ENCODE measurements around the gene KIAA0753. TPM values are rescaled to one million over a fixed set of nuclear protein-coding genes. Genes with fewer than 3 reads are reported as not detected.

Gene KIAA0753
- total and polyA plus RNA-seq, 2 donors from 2014 or later = 4.2 to 21.8 TPM

DNA sequence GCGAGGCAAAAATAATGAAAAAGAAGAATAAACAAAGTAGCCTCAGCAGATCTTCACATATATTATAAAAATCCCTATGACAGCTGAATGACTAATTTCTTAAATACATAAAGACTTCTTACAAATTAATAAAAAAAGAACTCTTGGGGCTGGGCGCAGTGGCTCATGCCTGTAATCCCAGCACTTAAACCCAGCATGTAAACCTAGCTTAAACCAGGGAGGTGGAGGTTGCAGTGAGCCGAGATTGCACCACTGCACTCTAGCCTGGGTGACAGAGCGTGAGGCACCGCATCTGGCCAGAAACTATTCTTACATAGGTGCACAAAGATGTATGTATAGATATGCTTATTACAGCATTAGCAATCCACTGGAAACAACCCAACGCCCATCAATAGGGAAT lies 38.7 kb upstream of the KIAA0753 start:
- H3K27ac ChIP-seq (ENCODE audit: low read depth in 2 of 2, low read length in 2 of 2) = no peak overlapping the region
- TF ChIP-seq, protein P1, sequence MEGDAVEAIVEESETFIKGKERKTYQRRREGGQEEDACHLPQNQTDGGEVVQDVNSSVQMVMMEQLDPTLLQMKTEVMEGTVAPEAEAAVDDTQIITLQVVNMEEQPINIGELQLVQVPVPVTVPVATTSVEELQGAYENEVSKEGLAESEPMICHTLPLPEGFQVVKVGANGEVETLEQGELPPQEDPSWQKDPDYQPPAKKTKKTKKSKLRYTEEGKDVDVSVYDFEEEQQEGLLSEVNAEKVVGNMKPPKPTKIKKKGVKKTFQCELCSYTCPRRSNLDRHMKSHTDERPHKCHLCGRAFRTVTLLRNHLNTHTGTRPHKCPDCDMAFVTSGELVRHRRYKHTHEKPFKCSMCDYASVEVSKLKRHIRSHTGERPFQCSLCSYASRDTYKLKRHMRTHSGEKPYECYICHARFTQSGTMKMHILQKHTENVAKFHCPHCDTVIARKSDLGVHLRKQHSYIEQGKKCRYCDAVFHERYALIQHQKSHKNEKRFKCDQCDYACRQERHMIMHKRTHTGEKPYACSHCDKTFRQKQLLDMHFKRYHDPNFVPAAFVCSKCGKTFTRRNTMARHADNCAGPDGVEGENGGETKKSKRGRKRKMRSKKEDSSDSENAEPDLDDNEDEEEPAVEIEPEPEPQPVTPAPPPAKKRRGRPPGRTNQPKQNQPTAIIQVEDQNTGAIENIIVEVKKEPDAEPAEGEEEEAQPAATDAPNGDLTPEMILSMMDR (IDR thresholded peaks at IDR 0.05; ENCODE audit: borderline replicate concordance, extremely low read depth, insufficient read depth) = no peak
- H3K9me3 ChIP-seq (ENCODE audit: control insufficient read depth in 2 of 3, insufficient read depth in 1 of 3, low read length in 3 of 3) = no peaks in the 10 kb centered on the region
- no peaks in the 10 kb centered on the region for H3K36me3 ChIP-seq (ENCODE audit: control insufficient read depth in 2 of 3, insufficient read depth in 3 of 3, low read length in 3 of 3)
- DNase-seq (peak in 1 of 5 donors; percentile 3), FAIRE-seq (no peak)
- no peaks in the 10 kb centered on the region for H3K27me3 ChIP-seq (ENCODE audit: control insufficient read depth, insufficient read depth, low read length)
- intact Hi-C loops (cut with DNase I) = loop anchor here (10.0 kb wide), 2 partner anchors 146 to 326 kb away; no protein-coding TSS in a partner anchor
- H3K9ac ChIP-seq (ENCODE audit: low read length in 3 of 3) = no peak overlapping the region
- no peaks in the 10 kb centered on the region for H3K4me1 ChIP-seq (ENCODE audit: control insufficient read depth in 2 of 3, insufficient read depth in 2 of 3, low read depth in 1 of 3, low read length in 3 of 3)
- no peak overlapping the region for H3K4me3 ChIP-seq (ENCODE audit: low read length in 3 of 3)

GRCh38 chr17:6677946-6678345 lies 37.4 kb upstream of the KIAA0753 start:
- intact Hi-C loops (cut with DNase I) = loop anchor here (10.0 kb wide), 2 partner anchors 147 to 327 kb away; no protein-coding TSS in a partner anchor
- no peak overlapping the region for H3K4me3 ChIP-seq (ENCODE audit: low read length in 3 of 3)
- H3K9ac ChIP-seq (ENCODE audit: low read length in 3 of 3) = no peak overlapping the region
- H3K4me1 ChIP-seq (ENCODE audit: control insufficient read depth in 2 of 3, insufficient read depth in 2 of 3, low read depth in 1 of 3, low read length in 3 of 3) = no peaks in the 10 kb centered on the region
- no peaks in the 10 kb centered on the region for H3K36me3 ChIP-seq (ENCODE audit: control insufficient read depth in 2 of 3, insufficient read depth in 3 of 3, low read length in 3 of 3)
- no peaks in the 10 kb centered on the region for H3K9me3 ChIP-seq (ENCODE audit: control insufficient read depth in 2 of 3, insufficient read depth in 1 of 3, low read length in 3 of 3)
- DNase-seq = peak in 1 of 5 donors; percentile 28
- H3K27me3 ChIP-seq (ENCODE audit: control insufficient read depth, insufficient read depth, low read length) = no peaks in the 10 kb centered on the region
- TF ChIP-seq, protein P1 (IDR thresholded peaks at IDR 0.05; ENCODE audit: borderline replicate concordance, extremely low read depth, insufficient read depth) = no peak
- no peak overlapping the region for H3K27ac ChIP-seq (ENCODE audit: low read depth in 2 of 2, low read length in 2 of 2)
- FAIRE-seq = no peak

DNA sequence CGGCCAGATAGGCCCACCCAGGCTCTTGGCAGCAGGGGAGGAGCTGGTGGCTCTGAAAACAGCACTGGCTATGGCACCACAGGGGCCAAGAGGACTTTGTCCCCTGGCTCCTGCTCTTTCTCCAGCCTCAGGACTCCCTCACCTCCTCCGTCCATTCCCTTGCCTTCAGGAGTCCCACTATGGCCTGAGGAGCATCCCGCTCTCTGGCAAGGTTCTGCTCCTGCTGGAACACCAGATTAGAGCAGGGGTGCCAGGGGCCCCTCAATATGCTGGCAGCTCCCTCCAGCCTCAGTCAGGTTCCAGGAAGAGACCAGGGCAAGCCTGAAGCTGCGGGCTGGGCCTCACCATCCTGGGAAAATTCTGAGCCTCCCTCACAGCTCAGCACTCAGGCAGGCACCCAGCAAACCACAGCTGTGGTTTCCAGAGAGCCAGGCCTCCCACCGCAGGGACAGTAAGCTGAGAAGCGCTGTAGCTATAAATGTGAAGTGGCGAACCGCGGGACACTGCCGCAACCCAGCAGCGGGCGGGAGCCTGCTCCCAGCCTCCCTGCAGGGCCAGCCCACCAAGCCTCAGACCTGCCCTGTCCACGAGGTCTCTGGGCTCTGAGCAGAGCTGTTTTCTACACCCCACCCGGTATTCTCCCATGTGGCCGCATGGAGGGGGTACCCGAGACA lies 36.8 kb upstream of the KIAA0753 start:
- H3K36me3 ChIP-seq (ENCODE audit: control insufficient read depth in 2 of 3, insufficient read depth in 3 of 3, low read length in 3 of 3) = no peaks in the 10 kb centered on the region
- DNase-seq = peak in 3 of 5 donors; percentile 17 to 39 (median 21)
- intact Hi-C loops (cut with DNase I) = loop anchor here (10.0 kb wide), 2 partner anchors 148 to 328 kb away; no protein-coding TSS in a partner anchor
- H3K27ac ChIP-seq (ENCODE audit: low read depth in 2 of 2, low read length in 2 of 2) = no peak overlapping the region
- TF ChIP-seq, protein P1 (IDR thresholded peaks at IDR 0.05; ENCODE audit: borderline replicate concordance, extremely low read depth, insufficient read depth) = no peak
- no peaks in the 10 kb centered on the region for H3K4me1 ChIP-seq (ENCODE audit: control insufficient read depth in 2 of 3, insufficient read depth in 2 of 3, low read depth in 1 of 3, low read length in 3 of 3)
- no peaks in the 10 kb centered on the region for H3K27me3 ChIP-seq (ENCODE audit: control insufficient read depth, insufficient read depth, low read length)
- H3K4me3 ChIP-seq (ENCODE audit: low read length in 3 of 3) = no peak overlapping the region
- H3K9ac ChIP-seq (ENCODE audit: low read length in 3 of 3) = no peak overlapping the region
- H3K9me3 ChIP-seq (ENCODE audit: control insufficient read depth in 2 of 3, insufficient read depth in 1 of 3, low read length in 3 of 3) = no peaks in the 10 kb centered on the region
- no peak for FAIRE-seq

Measured in kidney (tissue), 14 donors.